NCI-H2227 (cell line): Measurements from ENCODE around the gene EFCAB14.
"Not testable (repeated sequence)": the region's sequence is repeated elsewhere in the genome, so short reads cannot be mapped to it uniquely, and the experiment has no call there.

Experiments used
- DNase-seq: peaks from one replicate; lab custom pipeline; 2025; ENCODE audit not compliant: unreplicated experiment; lab: John Stamatoyannopoulos, UW

The EFCAB14 gene, protein sequence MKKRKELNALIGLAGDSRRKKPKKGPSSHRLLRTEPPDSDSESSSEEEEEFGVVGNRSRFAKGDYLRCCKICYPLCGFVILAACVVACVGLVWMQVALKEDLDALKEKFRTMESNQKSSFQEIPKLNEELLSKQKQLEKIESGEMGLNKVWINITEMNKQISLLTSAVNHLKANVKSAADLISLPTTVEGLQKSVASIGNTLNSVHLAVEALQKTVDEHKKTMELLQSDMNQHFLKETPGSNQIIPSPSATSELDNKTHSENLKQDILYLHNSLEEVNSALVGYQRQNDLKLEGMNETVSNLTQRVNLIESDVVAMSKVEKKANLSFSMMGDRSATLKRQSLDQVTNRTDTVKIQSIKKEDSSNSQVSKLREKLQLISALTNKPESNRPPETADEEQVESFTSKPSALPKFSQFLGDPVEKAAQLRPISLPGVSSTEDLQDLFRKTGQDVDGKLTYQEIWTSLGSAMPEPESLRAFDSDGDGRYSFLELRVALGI

DNA sequence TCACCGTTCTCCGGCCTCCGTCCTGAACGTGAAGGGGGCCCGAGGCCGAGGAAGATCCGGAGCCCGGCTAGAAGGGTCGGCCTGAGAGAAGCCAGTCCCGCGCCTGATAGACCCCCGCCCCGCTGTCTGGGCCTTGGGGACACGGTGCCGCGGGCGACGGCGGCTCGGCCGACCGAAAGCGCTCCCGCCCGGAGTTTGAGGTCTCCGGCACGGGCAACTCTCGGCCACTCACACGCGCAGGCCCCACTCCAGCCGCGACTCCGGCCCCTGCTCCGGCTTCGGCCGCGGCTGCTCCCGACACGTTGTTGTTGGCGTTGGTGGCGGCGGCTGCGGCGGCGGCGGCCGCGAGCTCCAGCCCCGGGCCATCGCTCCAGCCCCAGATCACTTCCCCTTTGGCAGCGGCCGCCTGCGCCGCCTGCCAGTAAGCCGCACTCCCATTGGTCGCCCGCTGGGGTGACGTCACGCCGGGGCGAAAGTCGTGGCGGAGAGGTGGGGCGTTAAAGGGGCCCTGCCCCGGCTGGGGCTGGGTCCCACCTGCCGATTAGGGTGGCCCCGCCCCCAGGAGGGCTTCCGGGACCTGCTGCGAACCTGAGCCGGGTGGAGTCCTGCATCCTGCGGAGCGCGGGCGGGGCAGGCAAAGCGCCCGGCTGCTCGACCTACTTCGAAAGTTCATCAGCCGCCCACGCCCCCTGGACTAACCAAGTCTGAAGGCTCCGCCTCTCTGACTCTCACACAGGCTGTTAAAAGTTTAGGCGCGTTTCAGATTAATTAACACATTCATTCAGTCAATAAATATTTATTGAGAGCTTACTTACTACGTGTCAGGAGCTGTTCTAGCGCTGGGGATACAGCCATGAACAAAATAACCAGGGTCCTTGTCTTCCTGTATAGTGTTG lies at the start of gene EFCAB14:
Gene EFCAB14, minus strand, starts transcription at position 388 of the 896 bp plus-strand sequence. CDS start 1,027 bp downstream, outside the sequence.
- peak; percentile 96 for DNase-seq

DNA sequence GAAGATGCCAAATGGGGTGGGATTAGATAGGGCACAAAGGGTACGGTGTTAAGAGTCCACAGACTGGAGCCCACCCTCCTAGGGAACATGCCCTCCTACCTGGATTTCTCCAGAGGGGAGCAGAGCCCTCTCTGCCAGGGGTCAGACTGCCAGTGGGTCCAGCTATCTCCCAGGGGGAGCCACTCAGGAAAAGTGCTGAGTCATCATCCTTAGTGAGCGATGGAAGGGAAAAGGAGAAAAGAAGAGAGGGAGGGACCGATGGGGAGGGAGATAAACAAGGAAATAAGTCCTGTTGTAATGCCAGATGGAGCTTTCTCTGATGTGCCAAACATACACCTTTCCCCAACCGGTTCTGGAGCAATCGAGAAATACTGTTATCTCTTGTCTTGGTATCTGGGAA lies 49.5 kb upstream of the EFCAB14 start:
- DNase-seq: no peak

DNA sequence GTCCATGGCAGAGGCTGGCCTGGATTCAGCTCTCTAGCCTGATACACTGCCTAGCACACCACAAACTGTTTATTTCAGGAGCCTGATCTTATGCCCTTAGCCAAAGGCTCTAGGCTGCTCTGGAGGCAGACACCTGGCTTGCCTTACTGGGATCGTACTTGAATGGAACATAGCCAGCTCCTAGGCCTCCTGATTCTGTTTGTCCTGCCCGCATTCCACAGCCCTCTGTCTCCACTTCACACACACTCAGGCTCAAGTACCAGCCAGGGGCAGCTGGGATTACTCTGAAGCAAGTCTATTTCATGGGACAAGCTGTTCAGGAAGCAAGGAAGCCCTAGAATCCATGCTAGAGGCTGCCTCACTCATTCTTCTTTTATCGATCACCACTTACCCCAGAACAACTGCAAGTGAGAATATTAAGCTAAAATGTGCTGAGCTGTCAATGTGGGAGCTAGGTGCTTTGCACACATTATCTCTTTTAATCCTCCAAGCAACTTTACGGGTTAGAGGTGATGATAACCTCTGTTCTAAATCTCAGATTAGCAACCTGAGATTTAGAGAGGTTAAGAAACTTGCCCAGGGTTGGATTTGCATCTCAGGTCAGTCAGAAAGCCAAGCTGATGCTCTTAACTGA lies 48.9 kb upstream of the EFCAB14 start:
- DNase-seq: no peak

DNA sequence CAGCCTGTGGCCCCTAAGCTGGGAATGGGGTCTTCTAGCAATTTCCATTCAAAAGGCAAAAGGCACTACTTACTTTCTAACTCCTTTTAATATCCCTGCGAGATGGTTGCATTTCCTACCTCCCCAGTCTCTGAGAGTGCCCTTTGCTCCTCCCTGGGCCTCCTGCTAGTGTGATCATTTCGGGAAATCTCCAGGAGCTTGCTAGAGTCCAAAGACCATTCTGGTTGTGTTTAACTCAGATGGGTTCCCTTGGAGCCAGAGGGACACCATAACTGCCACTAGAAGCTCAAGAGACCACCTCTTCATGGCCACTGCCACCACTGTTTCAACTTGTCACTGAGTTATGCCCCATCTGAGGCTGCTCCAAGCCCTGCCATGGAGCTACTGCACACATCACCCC lies 45.5 kb upstream of the EFCAB14 start:
- DNase-seq: no peak

DNA sequence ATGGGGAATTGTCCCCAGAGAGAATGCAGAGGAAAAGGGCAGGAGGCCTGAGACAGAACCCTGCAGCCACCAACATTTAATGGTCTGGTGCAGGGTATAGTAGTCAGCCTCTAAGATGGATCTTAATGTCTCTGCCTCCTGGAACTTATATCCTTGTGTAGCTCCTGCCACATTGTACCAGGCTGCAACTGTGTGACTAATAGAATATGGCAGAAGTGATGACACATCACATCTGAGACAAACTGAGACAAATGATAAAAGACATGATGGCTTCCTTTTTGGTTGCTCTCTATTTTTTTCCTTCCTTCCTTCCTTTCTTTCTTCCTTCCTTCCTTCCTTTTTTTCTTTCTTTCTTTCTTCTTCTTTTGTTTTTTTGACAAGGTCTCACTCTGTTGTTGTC lies 42.8 kb upstream of the EFCAB14 start:
- no peak for DNase-seq

DNA sequence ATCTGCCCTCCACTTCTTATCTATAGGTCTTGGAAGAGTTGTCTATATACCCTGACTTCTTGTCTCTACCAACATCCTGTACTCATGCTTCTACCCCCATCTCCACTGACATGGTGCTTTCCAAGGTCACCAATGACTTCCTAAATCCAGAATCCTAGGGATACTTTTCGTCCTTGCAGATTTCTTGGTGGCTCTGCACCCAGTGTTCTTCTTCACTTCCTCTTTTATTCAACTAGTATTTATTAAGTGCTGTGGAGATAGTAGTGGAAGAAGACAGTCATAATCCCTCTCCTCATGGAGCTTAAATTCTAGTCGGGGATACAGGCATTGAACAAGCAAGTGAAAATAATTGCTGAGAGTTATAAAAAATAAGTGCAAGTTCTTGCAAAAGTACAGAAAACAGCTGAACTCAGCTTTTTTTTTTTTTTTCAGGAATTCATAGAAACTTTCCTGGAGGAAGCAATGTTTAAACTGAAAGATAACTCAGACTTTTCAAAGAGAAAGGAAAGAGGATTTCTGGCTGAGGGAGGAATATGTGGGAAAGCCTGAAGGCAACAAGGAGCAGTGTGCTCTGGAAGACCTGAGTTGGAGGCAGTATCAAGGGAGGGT lies 41.7 kb upstream of the EFCAB14 start:
- no peak for DNase-seq

DNA sequence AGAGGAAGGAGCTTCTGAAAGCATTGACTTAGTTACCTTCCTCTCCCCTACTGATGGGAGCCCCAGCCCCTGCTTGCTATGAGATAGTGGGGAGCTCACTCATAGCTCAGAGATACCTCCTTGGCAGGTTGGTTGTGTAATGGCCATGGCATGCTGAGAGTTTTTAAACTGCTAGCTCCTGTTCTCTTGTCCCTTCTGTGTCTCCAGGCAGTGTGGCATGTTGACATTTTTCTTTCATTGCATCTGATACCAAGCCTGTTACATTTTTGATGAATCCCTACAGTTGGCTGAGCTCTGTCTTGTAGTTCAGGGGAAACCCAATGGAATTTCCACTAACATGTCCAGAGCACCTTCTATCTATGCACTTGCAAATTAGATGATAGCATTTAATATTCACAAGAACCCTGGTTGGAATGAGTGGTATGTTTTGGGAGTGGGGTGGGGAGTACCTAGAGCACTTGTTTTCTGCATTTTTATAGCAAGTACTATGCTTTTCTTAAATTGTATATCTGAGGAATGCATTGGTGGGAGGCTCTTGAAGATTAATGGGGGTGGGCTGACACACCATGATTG lies 39.1 kb upstream of the EFCAB14 start:
- DNase-seq: no peak

DNA sequence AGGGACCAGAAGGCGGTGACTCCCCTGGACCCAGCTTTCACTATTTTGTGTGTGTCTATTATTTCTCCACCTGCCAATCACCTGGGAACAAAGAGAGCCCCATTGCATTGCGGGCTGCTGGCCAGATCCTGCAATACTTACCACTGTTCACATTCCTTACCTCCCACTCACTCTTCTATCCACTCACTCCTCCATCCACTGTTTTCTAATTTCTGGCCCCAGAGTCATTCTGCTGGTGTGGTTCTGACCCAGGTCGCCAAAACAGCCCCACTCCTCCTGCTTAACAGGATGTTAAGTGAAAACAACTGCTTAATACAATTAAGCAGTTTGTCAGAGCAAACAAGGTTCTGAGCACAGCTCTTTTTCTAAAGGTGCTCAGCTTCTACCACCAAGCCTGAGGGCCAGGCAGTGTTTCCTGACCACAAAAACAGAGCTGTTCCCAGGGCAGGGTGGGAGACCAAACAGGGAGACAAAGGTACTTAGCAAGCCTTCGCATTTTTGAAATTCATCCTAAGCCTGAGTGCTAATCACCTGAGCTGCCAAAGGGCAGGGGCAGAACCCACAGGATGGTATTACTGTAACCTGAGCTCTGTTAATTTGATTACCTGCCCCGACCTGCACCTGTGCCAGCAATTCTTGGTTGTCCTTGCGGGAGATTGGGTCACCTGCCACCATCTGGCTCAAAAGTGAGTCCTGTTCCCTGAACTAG lies 38.5 kb upstream of the EFCAB14 start:
- no peak for DNase-seq

DNA sequence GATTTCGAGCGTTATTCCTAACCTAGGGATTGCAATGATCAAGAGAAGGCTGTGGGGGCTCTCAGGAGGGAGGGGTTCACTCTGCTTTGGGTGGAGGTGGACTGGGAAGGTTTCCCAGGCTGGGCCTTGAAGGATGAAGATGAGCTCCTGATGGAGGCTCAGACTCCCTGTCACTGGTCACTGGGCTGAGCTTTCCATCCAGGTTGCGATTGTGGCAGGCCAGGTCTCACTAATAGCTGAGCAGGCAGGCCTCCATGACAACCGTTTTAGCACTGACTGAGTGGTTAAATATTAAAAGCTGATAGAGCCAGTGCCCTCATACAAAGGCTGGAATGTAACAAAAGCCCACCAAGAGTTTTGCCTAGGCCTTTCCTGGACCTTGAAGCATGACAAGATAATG lies 36.2 kb upstream of the EFCAB14 start:
- no peak for DNase-seq

DNA sequence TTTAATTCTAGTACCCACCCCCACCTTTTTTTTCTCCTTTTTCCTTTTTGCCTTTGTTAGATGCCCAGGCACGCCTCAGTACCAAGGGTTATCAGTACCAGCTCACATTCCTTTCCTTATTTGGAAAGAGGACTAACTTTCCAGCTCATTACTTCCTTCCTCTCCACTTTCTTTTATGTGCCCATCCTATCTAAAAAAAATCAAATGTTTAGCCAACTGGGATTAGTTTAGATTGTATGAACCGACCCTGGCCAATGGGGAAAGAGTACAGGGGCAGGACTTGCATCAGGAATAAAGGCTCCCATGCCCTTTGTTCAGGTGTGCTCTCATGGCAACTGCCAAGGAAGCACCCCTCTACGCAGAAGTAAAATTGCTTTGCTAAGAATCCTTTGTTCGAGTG lies 35.8 kb upstream of the EFCAB14 start:
- not testable (repeated sequence) for DNase-seq

DNA sequence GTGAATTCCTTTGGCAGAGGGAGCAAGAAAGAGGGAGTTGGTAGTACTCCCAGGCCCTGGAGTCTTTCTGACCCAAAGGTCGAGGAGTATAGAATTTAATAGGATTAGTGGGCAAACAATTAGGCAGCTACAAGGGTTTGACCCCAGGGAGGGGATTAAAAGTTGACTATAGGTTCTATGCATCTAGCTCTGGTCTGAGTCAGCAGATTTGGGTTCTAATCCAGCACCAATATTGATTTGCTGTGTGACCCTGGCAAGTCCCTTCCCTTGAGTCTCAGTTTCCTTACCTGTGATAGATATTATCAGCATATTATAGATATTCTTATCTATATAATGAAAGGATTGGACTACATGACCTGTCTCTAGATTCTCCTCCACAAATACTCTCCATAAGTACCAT lies 35.1 kb upstream of the EFCAB14 start:
- no peak for DNase-seq

DNA sequence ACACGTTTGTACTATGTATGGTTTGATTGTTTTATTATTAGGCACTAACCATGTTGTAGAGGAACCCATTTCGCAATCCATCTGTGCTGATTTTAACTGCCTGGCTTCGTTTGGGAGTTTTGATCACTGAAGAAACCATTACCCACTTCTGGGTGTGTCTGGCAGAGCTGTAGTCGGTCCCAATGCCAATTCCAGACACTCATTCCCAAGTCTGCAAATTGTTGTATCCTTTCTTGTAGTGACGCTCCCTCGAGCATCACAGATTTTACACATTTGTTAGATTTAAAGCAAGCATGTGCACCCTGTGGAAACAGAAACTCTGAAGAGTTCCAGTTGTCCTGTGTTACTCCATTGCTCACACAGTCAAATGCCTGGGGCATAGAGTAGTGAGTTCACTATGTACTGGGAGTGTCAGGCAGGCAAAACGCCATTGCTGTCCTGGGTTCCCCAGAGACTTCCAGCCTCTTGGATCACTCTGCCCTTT lies 31.0 kb upstream of the EFCAB14 start:
- DNase-seq: no peak

DNA sequence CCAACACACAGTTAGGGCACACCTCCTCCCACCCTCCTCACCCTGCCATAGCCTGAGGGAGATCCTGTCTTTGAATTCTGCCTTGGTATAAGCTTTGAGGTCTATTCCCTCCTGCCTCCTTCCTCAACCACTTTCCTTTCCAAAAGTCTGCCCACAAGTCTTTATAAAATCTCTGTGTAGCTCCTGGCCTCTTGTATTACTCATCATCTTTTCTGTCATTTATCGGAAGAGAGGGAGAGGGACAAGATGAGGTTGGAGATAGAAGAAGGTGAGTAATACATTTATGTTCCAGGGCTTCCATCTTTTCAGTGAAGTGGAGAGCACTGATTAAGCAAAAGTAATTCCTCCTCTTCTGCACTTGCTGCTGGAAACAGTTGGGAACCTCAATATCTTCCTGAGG lies 30.5 kb upstream of the EFCAB14 start:
- no peak for DNase-seq

DNA sequence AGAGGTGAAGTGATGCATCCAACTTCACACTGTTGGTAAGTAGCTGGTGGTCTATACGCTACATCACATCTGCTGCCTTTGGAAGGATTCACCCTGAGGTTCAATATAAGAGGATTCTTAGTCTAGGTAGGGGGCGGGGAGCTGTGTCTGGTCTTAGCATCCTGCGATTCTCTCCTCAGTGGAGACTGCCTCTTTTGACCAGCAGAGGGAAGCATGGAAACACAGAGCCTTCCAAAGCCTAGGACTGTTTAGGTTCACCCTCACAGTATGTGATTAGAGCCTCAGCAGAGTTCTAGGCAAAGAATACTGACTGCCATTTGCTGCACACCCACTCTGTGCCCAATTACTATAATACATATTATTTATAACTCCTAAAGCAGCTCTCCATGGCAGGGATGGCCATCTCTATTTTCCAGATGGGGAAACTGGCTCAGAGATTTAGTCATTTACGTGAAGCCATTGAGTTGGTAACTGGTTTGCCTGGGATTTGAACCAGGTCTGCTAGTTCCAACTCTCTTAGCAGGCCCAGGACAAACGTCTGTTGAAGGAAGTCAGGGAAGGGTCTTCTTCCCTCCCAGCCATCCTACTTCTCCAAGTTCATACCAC lies 28.9 kb upstream of the EFCAB14 start:
- DNase-seq: peak; percentile 81

DNA sequence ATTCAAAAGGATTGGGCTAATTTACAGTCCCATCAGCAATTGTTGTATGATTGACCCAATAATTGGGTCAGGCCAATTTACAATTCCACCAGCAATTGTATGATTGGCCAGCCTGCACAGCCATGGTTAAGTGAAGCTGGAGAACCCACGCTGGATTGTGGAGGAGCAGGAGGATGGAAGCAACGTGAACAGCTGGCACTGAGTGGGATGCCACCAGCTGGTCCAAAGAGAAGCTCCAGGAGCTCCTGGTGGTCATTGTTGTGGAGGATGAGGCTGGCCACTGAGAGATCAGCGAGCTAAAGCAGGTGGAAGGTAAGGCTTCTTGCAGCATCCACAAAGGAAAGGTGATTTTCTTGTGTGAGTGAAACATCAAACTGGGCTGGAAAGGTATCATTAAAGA lies 23.2 kb upstream of the EFCAB14 start:
- DNase-seq: no peak

DNA sequence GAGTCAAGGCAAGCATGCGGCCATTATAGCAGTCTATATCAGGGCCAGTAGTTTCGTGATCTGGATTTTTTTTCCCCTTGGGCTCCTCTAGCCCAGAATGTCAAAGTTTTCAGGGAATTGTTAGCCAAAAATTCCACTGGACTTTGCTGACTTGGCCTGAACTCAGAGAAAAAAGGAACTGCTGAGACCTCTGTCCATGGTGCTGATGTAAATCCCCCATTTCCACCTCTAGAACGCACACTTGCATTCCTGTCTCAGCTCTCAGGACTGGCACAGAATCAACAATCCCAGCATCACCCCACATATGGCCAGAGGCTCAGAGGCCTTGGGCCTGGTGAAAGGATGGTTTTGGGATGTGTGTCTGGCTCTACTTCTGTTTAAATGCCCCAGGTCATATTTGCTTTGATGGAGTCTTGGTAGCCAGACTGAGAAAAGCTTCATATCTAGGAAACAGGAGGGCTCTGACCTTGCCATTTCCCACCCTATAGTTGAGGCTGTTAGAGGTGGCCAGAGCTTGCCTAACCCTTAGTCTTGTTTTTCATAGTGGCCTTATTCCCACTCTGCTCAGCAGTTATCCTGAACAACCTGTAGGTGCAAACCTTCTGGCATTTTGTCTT lies 16.9 kb upstream of the EFCAB14 start:
- DNase-seq: no peak

DNA sequence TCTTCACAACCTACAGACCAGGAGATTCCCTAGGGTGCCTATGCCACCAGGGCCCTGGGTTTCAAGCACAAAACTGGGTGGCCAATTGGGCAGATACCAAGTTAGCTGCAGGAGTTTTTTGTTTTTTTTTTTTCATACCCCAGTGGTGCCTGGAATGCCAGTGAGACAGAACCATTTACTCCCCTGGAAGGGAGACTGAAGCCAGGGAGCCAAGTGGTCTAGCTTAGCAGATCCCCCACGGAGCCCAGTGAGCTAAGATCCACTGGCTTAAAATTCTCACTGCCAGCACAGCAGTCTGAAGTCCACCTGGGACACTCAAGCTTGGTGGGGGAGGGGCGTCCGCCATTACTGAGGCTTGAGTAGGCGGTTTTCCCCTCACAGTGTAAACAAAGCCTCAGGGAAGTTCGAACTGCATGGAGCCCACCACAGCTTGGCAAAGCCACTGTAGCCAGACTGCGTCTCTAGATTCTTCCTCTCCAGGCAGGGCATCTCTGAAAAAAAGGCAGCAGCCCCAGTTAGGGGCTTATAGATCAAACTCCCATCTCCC lies 9.5 kb upstream of the EFCAB14 start:
- DNase-seq: not testable (repeated sequence)

DNA sequence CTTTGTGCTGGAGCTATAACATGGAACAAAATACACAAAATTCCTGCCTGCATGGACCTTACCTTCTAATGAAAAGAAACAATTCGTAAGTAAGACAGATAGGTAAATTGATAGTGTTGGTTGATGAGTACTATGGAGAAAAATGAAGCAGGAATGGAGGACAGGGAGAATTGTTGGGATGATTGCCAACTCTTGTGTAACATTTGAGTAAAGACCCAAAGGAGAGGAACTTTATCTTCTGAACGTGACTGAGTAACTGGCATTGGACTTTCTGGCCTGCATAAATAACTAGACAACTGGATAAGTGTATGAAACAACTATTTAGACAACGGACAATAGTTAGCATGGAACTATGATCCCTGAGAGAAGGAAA lies 6.8 kb upstream of the EFCAB14 start:
- no peak for DNase-seq
